ENCODE results near the gene BAIAP2L2. TPM values are rescaled to one million over a fixed set of nuclear protein-coding genes. Genes with fewer than 3 reads are reported as not detected.

BAIAP2L2 gene
- total RNA-seq, 1 donor from 2014 or later = 4.5 TPM

GRCh38 chr22:38067761-38068360 lies 42.6 kb downstream of the BAIAP2L2 start:
- no peak for ATAC-seq

GRCh38 chr22:38067028-38067415 lies 43.5 kb downstream of the BAIAP2L2 start:
- no peak for ATAC-seq

GRCh38 chr22:38066381-38067027 lies 44.0 kb downstream of the BAIAP2L2 start:
- no peak for ATAC-seq

GRCh38 chr22:38065539-38065938 lies 44.9 kb downstream of the BAIAP2L2 start:
- no peak for ATAC-seq

- no peak for ATAC-seq
Observed at GRCh38 chr22:38062791-38063190, 47.7 kb downstream of the BAIAP2L2 start.

GRCh38 chr22:38056969-38057891 lies 53.3 kb downstream of the BAIAP2L2 start, which contains the start of gene PICK1:
Gene PICK1, plus strand, starts transcription at chr22:38057404. Its CDS starts 406 bp downstream, at chr22:38057810.
- ATAC-seq = peak; percentile 84

- peak; percentile 63 for ATAC-seq
Observed at GRCh38 chr22:38051900-38052862, 58.3 kb downstream of the BAIAP2L2 start.

GRCh38 chr22:38051261-38051660 lies 59.2 kb downstream of the BAIAP2L2 start:
- no peak for ATAC-seq

- no peak for ATAC-seq
Observed at GRCh38 chr22:38050720-38051119, 59.8 kb downstream of the BAIAP2L2 start.

- no peak for ATAC-seq
Observed at GRCh38 chr22:38049812-38050619, 60.5 kb downstream of the BAIAP2L2 start.

GRCh38 chr22:38046070-38046748 lies 64.3 kb downstream of the BAIAP2L2 start:
- no peak for ATAC-seq

- no peak for ATAC-seq
Observed at GRCh38 chr22:38043151-38044039, 67.1 kb downstream of the BAIAP2L2 start.

- ATAC-seq = no peak
Observed at GRCh38 chr22:38042488-38042790, 68.0 kb downstream of the BAIAP2L2 start.

GRCh38 chr22:38041760-38042487 lies 68.6 kb downstream of the BAIAP2L2 start:
- ATAC-seq = no peak

GRCh38 chr22:38040953-38041759 lies 69.3 kb downstream of the BAIAP2L2 start:
- no peak for ATAC-seq

- no peak for ATAC-seq
Observed at GRCh38 chr22:38038890-38039812, 71.3 kb downstream of the BAIAP2L2 start.

- ATAC-seq = no peak
Observed at GRCh38 chr22:38038426-38038825, 72.1 kb downstream of the BAIAP2L2 start.
